Karpas-422 (cell line): ENCODE results near the gene LRRC34. TPM values are rescaled to one million over a fixed set of nuclear protein-coding genes. Genes with fewer than 3 reads are reported as not detected.

ENCODE experiments used
- DNase-seq: peaks from one replicate; pipeline ENCODE4 v3.0.0-alpha.2; 2015
- H2AFZ ChIP-seq: fragments of 200-600 bp; sonication (generic); 2 replicates; pipeline ENCODE4 v1.6.1; 2014; ENCODE audit warnings: antibody characterized with exemption, low read length, mixed read lengths
- H3K27ac ChIP-seq: fragments of 200-600 bp; sonication (generic); 2 replicates; pipeline ENCODE4 v1.5.1; 2014; ENCODE audit warnings: mild to moderate bottlenecking, low read length, moderate library complexity
- H3K27me3 ChIP-seq: fragments of 200-600 bp; sonication (generic); 2 replicates; pipeline ENCODE4 v1.6.1; 2014; ENCODE audit warnings: low read length, mixed read lengths
- H3K36me3 ChIP-seq: fragments of 200-600 bp; sonication (generic); 2 replicates; pipeline ENCODE4 v1.6.1; 2014; ENCODE audit warnings: low read length, mixed read lengths; ENCODE audit not compliant: insufficient read depth
- H3K4me1 ChIP-seq: fragments of 200-600 bp; sonication (generic); 2 replicates; pipeline ENCODE4 v1.6.1; 2014; ENCODE audit warnings: mild to moderate bottlenecking, low read length, mixed read lengths
- H3K4me2 ChIP-seq: fragments of 200-600 bp; sonication (generic); 2 replicates; pipeline ENCODE4 v1.6.1; 2014; ENCODE audit warnings: low read length, low read depth, mild to moderate bottlenecking; ENCODE audit not compliant: poor library complexity, severe bottlenecking
- H3K4me3 ChIP-seq: fragments of 200-600 bp; sonication (generic); 2 replicates; pipeline ENCODE4 v1.5.1; 2014; ENCODE audit warnings: mild to moderate bottlenecking, antibody characterized with exemption, low read length, mixed read lengths
- H3K79me2 ChIP-seq: fragments of 200-600 bp; sonication (generic); 2 replicates; pipeline ENCODE4 v1.6.1; 2014; ENCODE audit warnings: mild to moderate bottlenecking, low read length, mixed read lengths
- H3K9ac ChIP-seq: fragments of 200-600 bp; sonication (generic); 2 replicates; pipeline ENCODE4 v1.6.0; 2014; ENCODE audit warnings: low read length
- H3K9me2 ChIP-seq: fragments of 200-600 bp; sonication (generic), shearing (Covaris generic); replicated peaks from 2 replicates; pipeline ENCODE4 v1.6.0; 2014; ENCODE audit warnings: mild to moderate bottlenecking, low read length, moderate library complexity; ENCODE audit not compliant: insufficient read depth
- H3K9me3 ChIP-seq: fragments of 300-700, 200-600 bp; sonication (generic); 2 replicates; pipeline ENCODE4 v1.6.1; 2014; ENCODE audit warnings: low read length, mixed read lengths
- H4K20me1 ChIP-seq: fragments of 200-600 bp; sonication (generic); 2 replicates; pipeline ENCODE4 v1.6.1; 2014; ENCODE audit warnings: mild to moderate bottlenecking, antibody characterized with exemption, low read length, low read depth; ENCODE audit not compliant: insufficient read depth
- total RNA-seq: library from RNA; depleted of rRNA; stranded (reverse); fragments of >200 nt; shearing (Covaris generic); gene quantifications from 2 replicates; pipeline ENCODE4 v1.2.3, GENCODE V29; 2014; ENCODE audit warnings: low replicate concordance; rRNA removed

The LRRC34 gene
- total RNA-seq, 1 experiment from 2014 or later, result 10.0 TPM

DNA sequence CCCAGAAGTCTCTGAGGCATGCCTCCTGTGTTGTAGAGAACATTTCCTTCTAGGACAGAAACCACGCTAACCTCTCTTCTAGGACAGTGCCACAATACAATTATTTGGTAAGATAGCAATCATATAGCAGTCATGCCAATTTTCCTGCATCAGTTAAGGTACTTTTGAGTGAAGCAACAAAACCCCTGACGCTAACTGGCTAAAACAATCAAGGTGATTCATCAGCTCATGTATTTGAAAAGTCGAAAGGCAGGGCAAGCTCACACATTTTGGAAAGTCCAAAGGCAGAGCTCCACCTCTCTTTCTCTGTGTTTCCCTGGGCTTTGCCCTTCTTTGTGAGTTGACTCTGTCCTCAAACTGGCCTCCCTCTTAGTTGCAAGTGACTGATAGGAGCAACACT, 58.0 kb downstream of the LRRC34 start:
- no peak overlapping the region for H2AFZ ChIP-seq

GRCh38 chr3:169751875-169752274, 60.8 kb downstream of the LRRC34 start:
- Histone ChIP-seq H3K4me2 (no peak overlapping the region), H3K36me3 (no peaks in the 10 kb centered on the region), H4K20me1 (no peaks in the 10 kb centered on the region), H3K4me1 (peaks cover 3% of the 10 kb centered on the region; the same call in 1 of the 2 replicates), H3K4me3 (no peak overlapping the region), H3K9me3 (no peaks in the 10 kb centered on the region), H3K9me2 (no peaks in the 10 kb centered on the region), H3K27me3 (no peaks in the 10 kb centered on the region), H3K79me2 (no peaks in the 10 kb centered on the region), H3K27ac (no peak overlapping the region), H3K9ac (no peak overlapping the region), H2AFZ (no peak overlapping the region)
- peak; percentile 7 for DNase-seq

More for the DNA sequence above, 58.0 kb downstream of the LRRC34 start:
- peak; percentile 32 for DNase-seq
- no peaks in the 10 kb centered on the region for H3K27me3 ChIP-seq
- no peak overlapping the region for H3K4me2 ChIP-seq
- H3K9me2 ChIP-seq, result no peaks in the 10 kb centered on the region
- H3K27ac ChIP-seq, result no peak overlapping the region
- no peaks in the 10 kb centered on the region for H4K20me1 ChIP-seq
- no peaks in the 10 kb centered on the region for H3K36me3 ChIP-seq
- no peaks in the 10 kb centered on the region for H3K9me3 ChIP-seq
- peaks cover 7% of the 10 kb centered on the region; the same call in 1 of the 2 replicates for H3K4me1 ChIP-seq
- no peaks in the 10 kb centered on the region for H3K79me2 ChIP-seq
- no peak overlapping the region for H3K4me3 ChIP-seq
- no peak overlapping the region for H3K9ac ChIP-seq

GRCh38 chr3:169750665-169751064, 62.0 kb downstream of the LRRC34 start:
- Histone ChIP-seq H3K27me3 (no peaks in the 10 kb centered on the region), H2AFZ (no peak overlapping the region), H3K4me1 (peaks cover 3% of the 10 kb centered on the region; the same call in 1 of the 2 replicates), H3K27ac (no peak overlapping the region), H3K9ac (no peak overlapping the region), H3K4me3 (no peak overlapping the region), H3K9me3 (no peaks in the 10 kb centered on the region), H4K20me1 (no peaks in the 10 kb centered on the region), H3K4me2 (no peak overlapping the region), H3K9me2 (no peaks in the 10 kb centered on the region), H3K79me2 (no peaks in the 10 kb centered on the region), H3K36me3 (no peaks in the 10 kb centered on the region)
- DNase-seq, result peak; percentile 38

- no peaks in the 10 kb centered on the region for H3K27me3 ChIP-seq
- no peak overlapping the region for H3K4me3 ChIP-seq
- H3K36me3 ChIP-seq, result no peaks in the 10 kb centered on the region
- H3K79me2 ChIP-seq, result no peaks in the 10 kb centered on the region
- H3K4me2 ChIP-seq, result no peak overlapping the region
- no peaks in the 10 kb centered on the region for H3K9me2 ChIP-seq
- H2AFZ ChIP-seq, result no peak overlapping the region
- H3K4me1 ChIP-seq, result peaks cover 5% of the 10 kb centered on the region
- H4K20me1 ChIP-seq, result no peaks in the 10 kb centered on the region
- peak; percentile 31 for DNase-seq
- H3K9ac ChIP-seq, result no peak overlapping the region
- no peaks in the 10 kb centered on the region for H3K9me3 ChIP-seq
- H3K27ac ChIP-seq, result no peak overlapping the region
Measured at GRCh38 chr3:169748670-169749069, 64.0 kb downstream of the LRRC34 start.

DNA sequence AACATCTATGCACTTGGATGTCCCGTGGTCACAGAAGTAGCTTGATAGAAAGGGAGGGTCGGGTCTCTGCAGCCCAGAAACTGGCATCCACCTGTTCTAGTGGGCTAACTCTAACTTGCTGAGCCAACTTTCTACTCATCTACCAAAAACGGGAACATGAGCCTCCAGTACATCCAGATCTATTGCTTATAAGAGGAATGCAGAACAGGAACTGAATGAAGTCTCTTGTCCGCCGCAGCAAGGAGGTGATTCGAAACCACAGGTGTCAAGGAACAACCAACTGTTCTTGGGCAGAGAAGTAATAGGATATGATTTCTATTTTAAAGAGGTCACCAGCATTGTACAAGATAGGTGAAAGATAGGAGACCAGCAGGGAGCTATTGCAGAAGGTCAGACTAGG, 65.8 kb downstream of the LRRC34 start:
- Histone ChIP-seq H3K4me1 (peaks cover 5% of the 10 kb centered on the region), H3K9me3 (no peaks in the 10 kb centered on the region), H3K9ac (no peak overlapping the region), H3K9me2 (no peaks in the 10 kb centered on the region), H2AFZ (no peak overlapping the region), H3K4me2 (no peak overlapping the region), H4K20me1 (no peaks in the 10 kb centered on the region), H3K79me2 (no peaks in the 10 kb centered on the region), H3K27me3 (no peaks in the 10 kb centered on the region), H3K27ac (no peak overlapping the region), H3K4me3 (no peak overlapping the region), H3K36me3 (no peaks in the 10 kb centered on the region)
- peak; percentile 21 for DNase-seq

DNA sequence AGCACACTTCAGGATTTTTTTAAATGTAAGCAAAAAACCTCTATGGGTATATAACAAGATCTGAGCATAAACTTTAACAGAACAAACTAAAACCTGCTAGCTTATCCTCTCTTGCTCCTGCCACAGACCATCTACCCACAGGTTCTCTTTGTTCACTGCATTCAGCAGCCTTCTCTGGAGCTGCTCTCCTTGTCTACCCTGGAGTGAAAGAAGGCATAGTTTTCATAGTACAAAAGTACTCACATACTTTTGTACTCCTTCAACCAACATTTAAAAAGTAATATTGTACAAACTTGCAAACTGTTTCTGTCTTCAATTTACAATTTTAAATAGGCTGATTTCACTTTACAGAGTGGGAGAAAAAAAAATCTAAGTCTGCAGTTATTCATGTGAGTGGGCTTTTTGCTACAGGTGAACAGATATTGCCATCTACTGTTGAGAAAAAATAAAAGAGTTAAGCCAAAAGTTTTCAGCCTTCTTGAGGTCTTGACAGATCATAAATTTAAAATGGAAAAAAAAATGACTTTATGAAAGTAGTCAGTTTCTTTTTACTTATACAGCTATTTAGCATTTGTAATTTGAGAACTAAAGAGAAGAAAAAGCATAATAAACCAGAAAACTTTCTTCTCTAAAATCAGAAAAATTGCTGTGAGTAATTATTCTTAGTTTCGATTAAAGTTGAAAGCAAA, 68.2 kb downstream of the LRRC34 start:
- H3K36me3 ChIP-seq, result no peaks in the 10 kb centered on the region
- no peak overlapping the region for H3K9ac ChIP-seq
- no peak overlapping the region for H2AFZ ChIP-seq
- H3K9me2 ChIP-seq, result no peaks in the 10 kb centered on the region
- no peak overlapping the region for H3K4me3 ChIP-seq
- no peak overlapping the region for H3K4me2 ChIP-seq
- H3K27me3 ChIP-seq, result no peaks in the 10 kb centered on the region
- no peaks in the 10 kb centered on the region for H3K79me2 ChIP-seq
- no peaks in the 10 kb centered on the region for H4K20me1 ChIP-seq
- no peaks in the 10 kb centered on the region for H3K9me3 ChIP-seq
- H3K27ac ChIP-seq, result no peak overlapping the region
- H3K4me1 ChIP-seq, result peaks cover 2% of the 10 kb centered on the region; the same call in 1 of the 2 replicates
- peak; percentile 67 for DNase-seq

Other genes with a start within 250 kb of the LRRC34 start
- not detected in 2 replicates for gene MECOM, start 149.2 kb downstream of the LRRC34 start, total RNA-seq
- gene TERC, start 47.8 kb downstream of the LRRC34 start, total RNA-seq, result 1,199 and 1,851 TPM in 2 replicates
- gene ACTRT3, start 43.3 kb downstream of the LRRC34 start, total RNA-seq, result 3.6 and 4.2 TPM in 2 replicates
- 18.3 and 22.7 TPM in 2 replicates for gene MYNN, start 39.5 kb downstream of the LRRC34 start, total RNA-seq
- 0.07 and 0.22 TPM in 2 replicates for gene LRRIQ4, start within 50 bp of the LRRC34 start, total RNA-seq
- not detected in 2 replicates for gene LRRC31, start 57.0 kb upstream of the LRRC34 start, total RNA-seq
- not detected in 2 replicates for gene SAMD7, start 98.7 kb upstream of the LRRC34 start, total RNA-seq
- 36.9 and 39.4 TPM in 2 replicates for gene SEC62, start 153.9 kb upstream of the LRRC34 start, total RNA-seq
- 67.6 and 94.6 TPM in 2 replicates for gene GPR160, start 225.1 kb upstream of the LRRC34 start, total RNA-seq